ENCODE results near the gene TAF4B. TPM values are rescaled to one million over a fixed set of nuclear protein-coding genes. Genes with fewer than 3 reads are reported as not detected.

Gene TAF4B
- total and polyA plus RNA-seq, 2 of the 8 experiments (the other 6 are each of a cell fraction or from before 2014, with no cell fraction given): 9.3 to 19.8 TPM

GRCh38 chr18:26436176-26437051, 210.2 kb downstream of the TAF4B start:
- Histone ChIP-seq H3K27ac (ENCODE audit: low read depth, low read length) (no peak overlapping the region), H3K79me1 (ENCODE audit: low read depth, low read length) (no peaks in the 10 kb centered on the region), H4K5ac (ENCODE audit: insufficient read length, low read depth, low read length) (no peak overlapping the region), H2BK15ac (ENCODE audit: low read length) (no peak overlapping the region), H3K4ac (replicated peaks; ENCODE audit: insufficient read length, low read depth, low read length) (no peak overlapping the region), H2BK5ac (ENCODE audit: low read depth, low read length) (no peak overlapping the region), H3K9me3 (ENCODE audit: insufficient read depth in 2 of 2, low read depth in 1 of 2, low read length in 1 of 2) (no peaks in the 10 kb centered on the region), H3K4me1 (replicated peaks in 1 of 4; ENCODE audit: control insufficient read depth in 3 of 4, insufficient read depth in 4 of 4, low read length in 3 of 4) (peaks cover 0 to 3% (median 0%) of the 10 kb centered on the region in 4 experiments; a peak in 2 of 7 replicates), H4K91ac (replicated peaks; ENCODE audit: insufficient read length, low read length) (no peak overlapping the region), H3K18ac (ENCODE audit: extremely low read depth, low read length) (no peak overlapping the region), H3K4me2 (ENCODE audit: insufficient read depth in 1 of 2, low read depth in 2 of 2, low read length in 2 of 2) (no peak overlapping the region), H2AFZ (ENCODE audit: low read length) (peak overlapping the region; percentile 41), H3K56ac (replicated peaks; ENCODE audit: insufficient read length, low read depth, low read length) (no peak overlapping the region), H2BK20ac (ENCODE audit: low read length) (no peak overlapping the region), H3K27me3 (replicated peaks in 1 of 4; ENCODE audit: control insufficient read depth in 3 of 4, extremely low read depth in 1 of 4, insufficient read depth in 3 of 4, low read length in 3 of 4) (no peaks in the 10 kb centered on the region), H3K79me2 (ENCODE audit: control insufficient read depth in 1 of 2, insufficient read depth in 2 of 2, low read length in 2 of 2) (no peaks in the 10 kb centered on the region), H3K23me2 (ENCODE audit: low read depth, low read length) (no peaks in the 10 kb centered on the region), H4K8ac (ENCODE audit: extremely low read depth, insufficient read depth, low read length) (no peak overlapping the region), H4K20me1 (replicated peaks in 1 of 2; ENCODE audit: control insufficient read depth in 1 of 2, insufficient read depth in 2 of 2, low read length in 2 of 2) (no peaks in the 10 kb centered on the region), H2BK120ac (replicated peaks; ENCODE audit: low read depth, low read length) (no peak overlapping the region), H3K23ac (ENCODE audit: insufficient read length) (no peak overlapping the region), H3K4me3 (ENCODE audit: extremely low read depth in 1 of 4, insufficient read depth in 2 of 4, low read depth in 3 of 4, low read length in 4 of 4) (no peak overlapping the region), H2BK12ac (ENCODE audit: low read depth, low read length) (no peak overlapping the region), H3K36me3 (ENCODE audit: control insufficient read depth in 2 of 4, insufficient read depth in 4 of 4, low read length in 3 of 4) (no peaks in the 10 kb centered on the region), H3K14ac (ENCODE audit: insufficient read length) (no peak overlapping the region), H3K9ac (replicated peaks in 1 of 4; ENCODE audit: extremely low read depth in 1 of 4, low read depth in 3 of 4, low read length in 3 of 4) (no peak overlapping the region), H2AK5ac (ENCODE audit: low read depth, low read length) (no peak overlapping the region)
- ChIA-PET POLR2A (ENCODE audit: partially characterized antibody) (interaction anchor here (1.3 kb wide), 1 partner anchor 14 kb away, joined by 4 read pairs; no protein-coding TSS in a partner anchor), CTCF (ENCODE audit: partially characterized antibody) (interaction anchor here (1.0 to 1.4 kb wide), 2 partner anchors 21 to 34 kb away, joined by 3 read pairs; no protein-coding TSS in a partner anchor)
- TF ChIP-seq JUND (IDR thresholded peaks at IDR 0.05; ENCODE audit: low read length) (no peak), HDAC2 (IDR thresholded peaks at IDR 0.05; ENCODE audit: borderline replicate concordance in 1 of 2, low read depth in 2 of 2, low read length in 2 of 2) (no peak), SIRT6 (IDR thresholded peaks at IDR 0.05; ENCODE audit: low read length) (no peak), KDM5A (IDR thresholded peaks at IDR 0.05; ENCODE audit: low read length) (no peak), USF2 (IDR thresholded peaks at IDR 0.05; ENCODE audit: low read length) (no peak), KDM4A (IDR thresholded peaks at IDR 0.05; ENCODE audit: low read depth, low read length, severe bottlenecking) (no peak)
- FAIRE-seq: no peak
- WGBS, 2 experiments (ENCODE audit: extremely low coverage in 1 of 2, insufficient coverage in 1 of 2, insufficient read length in 1 of 2, insufficient replicate concordance in 2 of 2, low coverage in 1 of 2, low lambda C conversion rate in 2 of 2, missing lambda C conversion rate in 1 of 2): 93% methylated on average over 11 of the region's 11 CpGs; no CpG with 5 or more reads in 1 of the 2 experiments
- DNase-seq (ENCODE audit: low read depth in 1 of 2, low spot score in 2 of 2): peak in 1 of 2 experiments; percentile 38
